Right atrium auricular region (tissue), 2 donors: Measurements from ENCODE around the gene NARF. TPM values are rescaled to one million over a fixed set of nuclear protein-coding genes. Genes with fewer than 3 reads are reported as not detected.

Experiments
- DNase-seq: peaks from one replicate; pipeline ENCODE4 v3.0.0-alpha.2; 2019; ENCODE audit warnings: low spot score
- H3K27ac ChIP-seq, 2 donors: fragments of 200-600 bp; sonication (generic); 1 replicate in 1 of 2; 2 replicates in 1 of 2; pipeline ENCODE4 v1.5.1; 2016 to 2019
- H3K27me3 ChIP-seq, 2 donors: fragments of 200-600 bp; sonication (generic); one replicate each; pipeline versions ENCODE4 v1.5.1 to v1.6.0; 2017 to 2019
- H3K36me3 ChIP-seq: fragments of 200-600 bp; sonication (generic); one replicate; pipeline ENCODE4 v1.5.1; 2016
- H3K4me1 ChIP-seq, 2 donors: fragments of 200-600 bp; sonication (generic); one replicate each; pipeline versions ENCODE4 v1.5.1 to v1.6.0; 2017 to 2019
- H3K4me3 ChIP-seq, 2 donors: fragments of 200-600 bp; sonication (generic); 1 replicate in 1 of 2; 2 replicates in 1 of 2; pipeline ENCODE4 v1.5.1; 2017 to 2019; ENCODE audit warnings: mild to moderate bottlenecking in 1 of 2, moderate library complexity in 1 of 2
- H3K9me3 ChIP-seq, 2 donors: fragments of 200-600 bp; sonication (generic); one replicate each; pipeline ENCODE4 v1.5.1; 2019
- CTCF ChIP-seq, 2 donors: fragments of 200-600 bp; sonication (generic); IDR thresholded peaks; one replicate each; pipeline ENCODE4 v1.5.1; 2019; ENCODE audit warnings: antibody characterized with exemption in 2 of 2
- total RNA-seq, 2 donors: library from RNA; depleted of rRNA; stranded (reverse); fragments of >200 nt; gene quantifications; one replicate each; pipeline ENCODE4 v1.1.0, GENCODE V29; 2016

The NARF gene
- total RNA-seq, 2 donors from 2014 or later = 51.4 to 54.8 TPM

GRCh38 chr17:82524540-82524939 lies 66.0 kb downstream of the NARF start:
- Histone ChIP-seq H3K36me3 (no peaks in the 10 kb centered on the region), H3K27me3 (no peaks in the 10 kb centered on the region), H3K4me3 (no peak overlapping the region), H3K27ac (peak overlapping the region in 1 of 2 donors; percentile 42), H3K4me1 (peaks cover 0 to 84% of the 10 kb centered on the region in 2 donors), H3K9me3 (no peaks in the 10 kb centered on the region)
- TF ChIP-seq CTCF (IDR thresholded peaks at IDR 0.05) = no peak
- no peak for DNase-seq

DNA sequence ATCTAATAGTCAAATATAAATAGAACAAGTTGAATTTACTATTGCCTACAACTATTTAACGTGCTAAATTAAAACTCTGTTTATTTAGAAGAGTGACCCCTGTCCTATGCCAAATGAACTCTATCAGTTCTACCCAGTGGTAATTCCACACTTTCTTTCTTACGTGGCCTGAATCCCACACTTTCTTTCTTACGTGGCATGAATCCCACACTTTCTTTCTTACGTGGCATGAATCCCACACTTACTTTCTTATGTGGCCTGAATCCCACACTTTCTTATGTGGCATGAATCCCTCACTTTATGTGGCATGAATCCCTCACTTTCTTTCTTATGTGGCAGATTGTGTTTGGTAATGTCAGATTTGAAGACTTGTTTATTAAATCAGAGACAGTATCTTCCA lies 67.2 kb downstream of the NARF start:
- Histone ChIP-seq H3K36me3 (no peaks in the 10 kb centered on the region), H3K9me3 (no peaks in the 10 kb centered on the region), H3K4me1 (peaks cover 0 to 90% of the 10 kb centered on the region in 2 donors), H3K4me3 (no peak overlapping the region), H3K27me3 (no peaks in the 10 kb centered on the region), H3K27ac (peak overlapping the region; percentile 71 to 91)
- DNase-seq = no peak
- TF ChIP-seq CTCF (IDR thresholded peaks at IDR 0.05) = no peak

GRCh38 chr17:82527898-82528297 lies 69.4 kb downstream of the NARF start:
- Histone ChIP-seq H3K9me3 (no peaks in the 10 kb centered on the region), H3K4me3 (no peak overlapping the region), H3K27me3 (no peaks in the 10 kb centered on the region), H3K4me1 (peaks cover 0 to 84% of the 10 kb centered on the region in 2 donors), H3K27ac (peak overlapping the region; percentile 71 to 91), H3K36me3 (no peaks in the 10 kb centered on the region)
- no peak for TF ChIP-seq CTCF (IDR thresholded peaks at IDR 0.05)
- DNase-seq = no peak

DNA sequence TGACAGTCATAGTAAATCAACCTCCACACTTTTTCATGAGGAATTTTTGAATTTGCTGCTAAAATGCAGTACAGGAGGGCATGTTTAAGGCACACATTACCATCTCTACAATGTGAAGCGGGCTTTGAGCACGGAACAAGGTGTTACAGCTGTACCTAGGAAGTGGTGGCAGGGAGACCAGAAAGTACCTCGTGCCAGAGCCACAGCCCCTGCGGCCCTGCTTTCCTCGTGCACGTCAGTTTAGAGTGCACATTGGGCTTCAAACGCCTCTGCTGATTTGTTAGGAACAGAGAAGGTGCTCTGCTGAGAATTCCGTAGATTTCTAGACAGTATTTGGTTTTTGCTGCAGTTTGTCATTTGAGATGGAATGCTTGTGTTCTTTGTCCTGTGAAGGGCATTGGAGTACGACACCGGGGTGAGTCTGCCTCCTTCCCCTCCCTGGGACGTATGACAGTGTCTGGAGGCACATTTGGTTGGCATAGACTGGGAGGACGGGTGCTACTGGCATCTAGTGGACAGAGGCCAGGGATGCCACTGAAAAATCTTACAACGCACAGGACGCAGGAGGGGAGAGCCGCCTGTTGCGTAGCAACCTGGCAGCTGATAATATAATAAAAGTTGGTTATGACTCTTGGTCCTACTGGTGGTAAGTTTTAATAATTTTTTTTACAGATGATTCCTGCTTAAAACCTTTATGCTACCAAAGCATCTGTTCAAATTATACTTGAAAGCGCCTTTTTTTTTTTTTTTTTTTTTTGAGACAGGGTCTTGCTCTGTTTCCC lies 70.1 kb downstream of the NARF start:
- Histone ChIP-seq H3K27me3 (no peaks in the 10 kb centered on the region), H3K9me3 (no peaks in the 10 kb centered on the region), H3K36me3 (no peaks in the 10 kb centered on the region), H3K4me1 (peaks cover 0 to 79% of the 10 kb centered on the region in 2 donors), H3K27ac (peak overlapping the region; percentile 71 to 91), H3K4me3 (no peak overlapping the region)
- DNase-seq = peak; percentile 73
- peak; percentile 29 to 51 for TF ChIP-seq CTCF (IDR thresholded peaks at IDR 0.05)

GRCh38 chr17:82529914-82530300 lies 71.4 kb downstream of the NARF start:
- H3K9me3 ChIP-seq = no peaks in the 10 kb centered on the region
- no peak for TF ChIP-seq CTCF (IDR thresholded peaks at IDR 0.05)
- DNase-seq = no peak
- no peaks in the 10 kb centered on the region for H3K27me3 ChIP-seq
- no peaks in the 10 kb centered on the region for H3K36me3 ChIP-seq
- peak overlapping the region; percentile 71 to 91 for H3K27ac ChIP-seq
- peaks cover 0 to 75% of the 10 kb centered on the region in 2 donors for H3K4me1 ChIP-seq
- no peak overlapping the region for H3K4me3 ChIP-seq
